ENCODE data around the gene CHN1. TPM values are rescaled to one million over a fixed set of nuclear protein-coding genes. Genes with fewer than 3 reads are reported as not detected.

CHN1 gene
- 7.8 TPM for total RNA-seq

- Histone ChIP-seq H3K36me3 (no peaks in the 10 kb centered on the region), H3K9me3 (no peaks in the 10 kb centered on the region), H3K27me3 (no peaks in the 10 kb centered on the region), H3K4me1 (peaks cover 0 to 6% of the 10 kb centered on the region in 2 donors), H3K4me3 (peak within 1 kb of the TSS; percentile 86 to 96), H3K27ac (peak within 1 kb of the TSS; percentile 88 to 96)
- peak in 1 of 2 donors; percentile 88 for DNase-seq (ENCODE audit: low spot score in 2 of 2)
- intact Hi-C loops (cut with DNase I) = loop anchor here (1.0 to 10.0 kb wide), 3 partner anchors 23 to 518 kb away; partner anchors contain the start of genes ATF2 and GPR155
- peak in 1 of 3 experiments; percentile 16 for TF ChIP-seq CTCF (IDR thresholded peaks at IDR 0.05)
Measured at GRCh38 chr2:175004980-175005732, at the start of gene CHN1. Gene CHN1, minus strand, starts transcription at chr2:175005381. Its CDS starts 469 bp downstream, at chr2:175004912.

GRCh38 chr2:175054340-175054739 lies 49.2 kb upstream of the CHN1 start:
- no peak for TF ChIP-seq CTCF (IDR thresholded peaks at IDR 0.05)
- intact Hi-C loops (cut with DNase I) = no loop called here
- peaks cover 0 to under 1% of the 10 kb centered on the region in 2 donors for H3K36me3 ChIP-seq

GRCh38 chr2:175049661-175050060 lies 44.5 kb upstream of the CHN1 start:
- no peak overlapping the region for H3K4me3 ChIP-seq
- no peaks in the 10 kb centered on the region for H3K4me1 ChIP-seq
- intact Hi-C loops (cut with DNase I) = no loop called here
- no peak overlapping the region for H3K27ac ChIP-seq
- no peaks in the 10 kb centered on the region for H3K36me3 ChIP-seq
- peaks cover 0 to 8% of the 10 kb centered on the region in 2 donors for H3K9me3 ChIP-seq
- H3K27me3 ChIP-seq = no peaks in the 10 kb centered on the region
- no peak for TF ChIP-seq CTCF (IDR thresholded peaks at IDR 0.05)
- DNase-seq (ENCODE audit: low spot score in 2 of 2) = no peak

More at GRCh38 chr2:175054340-175054739, 49.2 kb upstream of the CHN1 start:
- H3K4me1 ChIP-seq = no peaks in the 10 kb centered on the region
- no peak overlapping the region for H3K27ac ChIP-seq
- H3K27me3 ChIP-seq = no peaks in the 10 kb centered on the region
- H3K9me3 ChIP-seq = peaks cover 0 to 5% of the 10 kb centered on the region in 2 donors
- DNase-seq (ENCODE audit: low spot score in 2 of 2) = no peak
- no peak overlapping the region for H3K4me3 ChIP-seq

GRCh38 chr2:175048275-175048674 lies 43.1 kb upstream of the CHN1 start:
- Histone ChIP-seq H3K4me3 (no peak overlapping the region), H3K27ac (no peak overlapping the region), H3K9me3 (peaks cover 0 to 8% of the 10 kb centered on the region in 2 donors), H3K27me3 (no peaks in the 10 kb centered on the region), H3K4me1 (no peaks in the 10 kb centered on the region), H3K36me3 (no peaks in the 10 kb centered on the region)
- no peak for TF ChIP-seq CTCF (IDR thresholded peaks at IDR 0.05)
- intact Hi-C loops (cut with DNase I) = no loop called here
- no peak for DNase-seq (ENCODE audit: low spot score in 2 of 2)

- H3K4me3 ChIP-seq = no peak overlapping the region
- H3K27ac ChIP-seq = no peak overlapping the region
- intact Hi-C loops (cut with DNase I) = no loop called here
- H3K27me3 ChIP-seq = no peaks in the 10 kb centered on the region
- H3K9me3 ChIP-seq = no peaks in the 10 kb centered on the region
- no peak for TF ChIP-seq CTCF (IDR thresholded peaks at IDR 0.05)
- H3K36me3 ChIP-seq = no peaks in the 10 kb centered on the region
- H3K4me1 ChIP-seq = no peaks in the 10 kb centered on the region
- DNase-seq (ENCODE audit: low spot score in 2 of 2) = no peak
Measured at GRCh38 chr2:175039490-175039889, 34.3 kb upstream of the CHN1 start.

All from ascending aorta (tissue), 2 donors.